OCI-LY7 (cell line): ENCODE results near the gene CMSS1. TPM values are rescaled to one million over a fixed set of nuclear protein-coding genes. Genes with fewer than 3 reads are reported as not detected.

Experiments
- BruUV-seq: library from RNA; stranded (reverse); fragments of 400-500 nt; replicated peaks from 2 replicates; lab custom pipeline; 2021; lab: Mats Ljungman, UMichigan
- CTCF ChIA-PET: fragments of 300-600 bp; sonication (Branson Sonifier 250); formaldehyde crosslinking; loops from one replicate; lab custom pipeline; 2022; ENCODE audit warnings: antibody characterized with exemption; ENCODE audit not compliant: unreplicated experiment; lab: Charles Lee
- POLR2A ChIA-PET: fragments of 300-600 bp; sonication (Branson Sonifier 250); formaldehyde crosslinking; loops from one replicate; lab custom pipeline; 2022; ENCODE audit warnings: antibody characterized with exemption; lab: Charles Lee
- DNase-seq: peaks from one replicate; pipeline ENCODE4 v3.0.0-alpha.2; 2015; ENCODE audit warnings: low spot score
- H2AFZ ChIP-seq: fragments of 200-600 bp; sonication (generic), shearing (Covaris generic); 2 replicates; pipeline ENCODE4 v1.6.1; 2014; ENCODE audit warnings: mild to moderate bottlenecking, antibody characterized with exemption, low read length, moderate library complexity
- H3K27ac ChIP-seq: fragments of 200-600 bp; sonication (generic); 2 replicates; pipeline ENCODE4 v1.5.1; 2014; ENCODE audit warnings: mixed run types, low read depth, mild to moderate bottlenecking, moderate library complexity, low read length, inconsistent platforms; ENCODE audit not compliant: poor library complexity, severe bottlenecking
- H3K36me3 ChIP-seq: fragments of 200-600 bp; sonication (generic); 2 replicates; pipeline ENCODE4 v1.6.1; 2014; ENCODE audit warnings: mild to moderate bottlenecking, antibody characterized with exemption, low read length, moderate library complexity, mixed read lengths; ENCODE audit not compliant: insufficient read depth
- H3K4me1 ChIP-seq: fragments of 200-600 bp; sonication (generic); 2 replicates; pipeline ENCODE4 v1.5.1; 2014; ENCODE audit warnings: mild to moderate bottlenecking, low read length; ENCODE audit not compliant: insufficient read depth, poor library complexity, severe bottlenecking
- H3K4me2 ChIP-seq: fragments of 200-600 bp; sonication (generic); 2 replicates; pipeline ENCODE4 v1.6.1; 2014; ENCODE audit warnings: mild to moderate bottlenecking, low read length
- H3K4me3 ChIP-seq: fragments of 200-600 bp; sonication (generic); 2 replicates; pipeline ENCODE4 v1.5.1; 2014; ENCODE audit warnings: mild to moderate bottlenecking, low read depth, low read length; ENCODE audit not compliant: poor library complexity, severe bottlenecking
- H3K79me2 ChIP-seq: fragments of 200-600 bp; sonication (generic); 2 replicates; pipeline ENCODE4 v1.6.1; 2016; ENCODE audit warnings: low read depth, mild to moderate bottlenecking, low read length, moderate library complexity, mixed read lengths; ENCODE audit not compliant: insufficient read depth
- H3K9me2 ChIP-seq: fragments of 200-600 bp; sonication (generic); 2 replicates; pipeline ENCODE4 v1.6.1; 2016; ENCODE audit warnings: mild to moderate bottlenecking, low read length, mixed read lengths; ENCODE audit not compliant: insufficient read depth
- H3K9me3 ChIP-seq: fragments of 200-600 bp; sonication (generic); 2 replicates; pipeline ENCODE4 v1.6.1; 2014; ENCODE audit warnings: mild to moderate bottlenecking, mixed run types, low read length, mixed read lengths
- H4K20me1 ChIP-seq: fragments of 200-600 bp; sonication (generic); 2 replicates; pipeline ENCODE4 v1.6.1; 2014; ENCODE audit warnings: mild to moderate bottlenecking, antibody characterized with exemption, low read length, moderate library complexity, mixed read lengths; ENCODE audit not compliant: insufficient read depth
- EZH2phosphoT487 ChIP-seq: fragments of 200-600 bp; sonication (generic); IDR thresholded peaks from 2 replicates; pipeline ENCODE4 v1.6.1; 2018; ENCODE audit warnings: low read depth, borderline replicate concordance, mild to moderate bottlenecking, mixed run types, antibody characterized with exemption, low read length, moderate library complexity, mixed read lengths
- intact Hi-C: fragments of 100-400 bp; cut with micrococcal nuclease; formaldehyde crosslinking; loops from one replicate; pipeline ENCODE4 v1.10.0; 2022; ENCODE audit not compliant: unreplicated experiment
- total RNA-seq, 2 experiments: library from RNA; depleted of rRNA in 1 of 2; stranded (reverse); fragments of >200 nt in 1 of 2; shearing (Covaris generic) in 1 of 2; gene quantifications; 2 replicates each; pipeline ENCODE4 v1.2.3, GENCODE V29; 2014 to 2022
- TF ChIP-seq, protein P1 (sequence below): fragments of 200-600 bp; sonication (generic); conservative IDR thresholded peaks from 2 replicates; pipeline ENCODE4 v1.5.1; 2014; ENCODE audit warnings: mild to moderate bottlenecking, antibody characterized with exemption, low read length, moderate library complexity, mixed read lengths

Gene CMSS1
- total RNA-seq, 2 experiments from 2014 or later = 25.7 to 46.6 TPM

- TF ChIP-seq EZH2phosphoT487 = no peak
- TF ChIP-seq, protein P1, sequence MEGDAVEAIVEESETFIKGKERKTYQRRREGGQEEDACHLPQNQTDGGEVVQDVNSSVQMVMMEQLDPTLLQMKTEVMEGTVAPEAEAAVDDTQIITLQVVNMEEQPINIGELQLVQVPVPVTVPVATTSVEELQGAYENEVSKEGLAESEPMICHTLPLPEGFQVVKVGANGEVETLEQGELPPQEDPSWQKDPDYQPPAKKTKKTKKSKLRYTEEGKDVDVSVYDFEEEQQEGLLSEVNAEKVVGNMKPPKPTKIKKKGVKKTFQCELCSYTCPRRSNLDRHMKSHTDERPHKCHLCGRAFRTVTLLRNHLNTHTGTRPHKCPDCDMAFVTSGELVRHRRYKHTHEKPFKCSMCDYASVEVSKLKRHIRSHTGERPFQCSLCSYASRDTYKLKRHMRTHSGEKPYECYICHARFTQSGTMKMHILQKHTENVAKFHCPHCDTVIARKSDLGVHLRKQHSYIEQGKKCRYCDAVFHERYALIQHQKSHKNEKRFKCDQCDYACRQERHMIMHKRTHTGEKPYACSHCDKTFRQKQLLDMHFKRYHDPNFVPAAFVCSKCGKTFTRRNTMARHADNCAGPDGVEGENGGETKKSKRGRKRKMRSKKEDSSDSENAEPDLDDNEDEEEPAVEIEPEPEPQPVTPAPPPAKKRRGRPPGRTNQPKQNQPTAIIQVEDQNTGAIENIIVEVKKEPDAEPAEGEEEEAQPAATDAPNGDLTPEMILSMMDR = no peak
- H2AFZ ChIP-seq = no peak overlapping the region
- POLR2A ChIA-PET = no interaction called here
- BruUV-seq = no TSS peak
- intact Hi-C loops = no loop called here
- no peaks in the 10 kb centered on the region for H3K4me1 ChIP-seq
- no peak overlapping the region for H3K4me3 ChIP-seq
- no peak for DNase-seq
- H3K4me2 ChIP-seq = no peak overlapping the region
- no peaks in the 10 kb centered on the region for H3K9me2 ChIP-seq
- CTCF ChIA-PET = no interaction called here
- H3K27ac ChIP-seq = no peak overlapping the region
- H3K79me2 ChIP-seq = no peaks in the 10 kb centered on the region; the same call in 1 of the 2 replicates
- no peaks in the 10 kb centered on the region for H3K9me3 ChIP-seq
- H3K36me3 ChIP-seq = no peaks in the 10 kb centered on the region
- H4K20me1 ChIP-seq = 0 out of 2 replicates have a peak, but pooled peaks cover 23% of the 10 kb centered on the region
These were observed 35.2 kb downstream of the CMSS1 start for GRCh38 chr3:99852851-99853250.

GRCh38 chr3:99854756-99855298 lies 37.2 kb downstream of the CMSS1 start:
- BruUV-seq = no TSS peak
- TF ChIP-seq, protein P1 = no peak
- no peak for TF ChIP-seq EZH2phosphoT487
- Histone ChIP-seq H3K4me1 (no peaks in the 10 kb centered on the region), H3K9me3 (no peaks in the 10 kb centered on the region), H3K27ac (no peak overlapping the region), H4K20me1 (0 out of 2 replicates have a peak, but pooled peaks cover 23% of the 10 kb centered on the region), H3K36me3 (no peaks in the 10 kb centered on the region), H2AFZ (no peak overlapping the region), H3K9me2 (no peaks in the 10 kb centered on the region), H3K4me2 (no peak overlapping the region), H3K79me2 (no peaks in the 10 kb centered on the region; the same call in 1 of the 2 replicates), H3K4me3 (no peak overlapping the region)
- DNase-seq = no peak
- CTCF ChIA-PET = no interaction called here
- intact Hi-C loops = no loop called here
- POLR2A ChIA-PET = no interaction called here

DNA sequence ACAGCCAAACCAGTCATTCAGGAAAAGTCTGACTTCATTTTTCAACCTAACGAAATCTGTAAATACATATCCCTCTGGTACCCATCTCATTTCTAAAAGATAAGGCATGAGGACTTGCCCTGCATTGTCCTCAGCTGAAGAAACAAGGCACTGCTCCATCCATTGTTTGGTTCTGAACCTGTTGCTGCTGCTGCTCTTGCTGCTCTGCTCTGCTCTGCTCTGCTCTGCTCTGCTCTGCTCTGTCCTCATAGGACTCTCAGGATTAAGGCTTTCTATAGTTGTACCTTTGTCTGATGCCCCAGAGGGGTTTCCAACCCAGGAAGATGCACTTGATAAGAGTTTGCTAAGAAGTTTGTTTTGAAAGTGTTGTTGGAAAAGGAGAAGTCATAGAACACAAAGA lies 38.2 kb downstream of the CMSS1 start:
- no peaks in the 10 kb centered on the region; the same call in 1 of the 2 replicates for H3K79me2 ChIP-seq
- no peak overlapping the region for H3K4me2 ChIP-seq
- POLR2A ChIA-PET = no interaction called here
- TF ChIP-seq, protein P1 = no peak
- intact Hi-C loops = no loop called here
- H3K9me2 ChIP-seq = no peaks in the 10 kb centered on the region
- H2AFZ ChIP-seq = no peak overlapping the region
- CTCF ChIA-PET = no interaction called here
- no peaks in the 10 kb centered on the region for H3K36me3 ChIP-seq
- H3K9me3 ChIP-seq = no peaks in the 10 kb centered on the region
- DNase-seq = no peak
- no TSS peak for BruUV-seq
- no peaks in the 10 kb centered on the region for H3K4me1 ChIP-seq
- no peak overlapping the region for H3K27ac ChIP-seq
- no peak overlapping the region for H3K4me3 ChIP-seq
- 0 out of 2 replicates have a peak, but pooled peaks cover 23% of the 10 kb centered on the region for H4K20me1 ChIP-seq
